ENCODE data around the gene P2RX3.
A peak's percentile ranks its signal among the peaks of the same experiment; 100 is the strongest.

P2RX3 gene

DNA sequence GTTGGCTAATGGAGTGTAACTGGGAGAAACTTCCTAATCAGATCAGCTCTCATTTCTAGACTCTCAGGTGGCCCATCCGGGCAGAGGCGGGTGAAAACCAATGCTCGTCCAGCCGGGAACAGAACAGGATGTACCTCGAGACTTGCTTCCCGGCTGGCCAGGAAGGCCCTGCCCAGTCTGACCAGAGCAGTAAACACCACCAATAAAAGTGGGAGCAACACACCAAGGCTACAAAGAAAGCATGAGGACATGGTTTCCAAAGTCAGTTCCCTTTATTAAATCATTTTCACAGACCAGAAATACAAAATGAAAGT lies 12.5 kb upstream of the P2RX3 start:
- TF ChIP-seq, protein P1, sequence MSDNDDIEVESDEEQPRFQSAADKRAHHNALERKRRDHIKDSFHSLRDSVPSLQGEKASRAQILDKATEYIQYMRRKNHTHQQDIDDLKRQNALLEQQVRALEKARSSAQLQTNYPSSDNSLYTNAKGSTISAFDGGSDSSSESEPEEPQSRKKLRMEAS (IDR thresholded peaks at IDR 0.05), result no peak
- TF ChIP-seq CEBPB (IDR thresholded peaks at IDR 0.05), result no peak

DNA sequence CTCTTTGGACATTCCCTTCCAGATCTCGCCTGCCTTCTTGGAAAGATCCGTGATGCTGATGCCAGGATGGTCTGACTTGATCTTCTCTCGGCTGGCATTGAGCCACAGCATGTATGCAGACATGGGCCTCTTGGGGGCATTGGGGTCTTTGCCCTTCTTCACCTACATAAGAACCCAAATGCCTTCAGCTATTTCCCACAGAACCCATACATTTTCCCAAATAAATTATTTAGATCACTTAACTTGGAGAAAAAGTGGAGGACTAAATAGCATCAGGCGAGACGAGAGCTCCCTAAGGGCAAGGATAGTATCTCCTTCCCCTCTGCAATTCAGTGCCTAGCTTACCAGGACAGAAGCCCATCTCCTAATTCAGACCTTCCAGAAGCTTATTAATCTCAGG lies 10.4 kb upstream of the P2RX3 start:
- TF ChIP-seq TCF12 (IDR thresholded peaks at IDR 0.05; ENCODE audit: low read depth) (no peak), EP300 (IDR thresholded peaks at IDR 0.05; ENCODE audit: borderline replicate concordance) (no peak)

DNA sequence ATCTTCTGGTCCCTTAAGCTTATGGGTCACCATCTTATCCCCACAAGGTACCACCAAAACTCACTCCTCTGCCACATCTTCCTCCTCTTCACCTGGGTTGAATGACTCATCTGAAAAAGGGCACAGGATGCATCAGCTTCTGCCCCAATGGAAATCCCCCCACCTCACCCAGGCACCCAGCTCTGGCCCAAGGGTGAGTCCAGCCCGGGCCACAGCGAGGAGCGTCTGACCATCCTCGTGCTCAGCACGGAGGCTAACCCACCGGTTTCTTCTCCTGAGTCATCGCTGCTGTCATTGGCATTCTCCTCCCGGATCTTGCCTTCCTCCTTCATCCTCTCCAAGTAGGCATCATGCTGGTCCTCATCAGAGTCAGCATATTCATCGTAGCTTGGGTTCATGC lies 8.1 kb upstream of the P2RX3 start:
- TF ChIP-seq ZBTB7A (IDR thresholded peaks at IDR 0.05; ENCODE audit: low read depth) (no peak), TCF12 (IDR thresholded peaks at IDR 0.05; ENCODE audit: low read depth) (no peak), RAD21 (IDR thresholded peaks at IDR 0.05; ENCODE audit: low read depth) (no peak), NFIC (IDR thresholded peaks at IDR 0.05) (no peak)

DNA sequence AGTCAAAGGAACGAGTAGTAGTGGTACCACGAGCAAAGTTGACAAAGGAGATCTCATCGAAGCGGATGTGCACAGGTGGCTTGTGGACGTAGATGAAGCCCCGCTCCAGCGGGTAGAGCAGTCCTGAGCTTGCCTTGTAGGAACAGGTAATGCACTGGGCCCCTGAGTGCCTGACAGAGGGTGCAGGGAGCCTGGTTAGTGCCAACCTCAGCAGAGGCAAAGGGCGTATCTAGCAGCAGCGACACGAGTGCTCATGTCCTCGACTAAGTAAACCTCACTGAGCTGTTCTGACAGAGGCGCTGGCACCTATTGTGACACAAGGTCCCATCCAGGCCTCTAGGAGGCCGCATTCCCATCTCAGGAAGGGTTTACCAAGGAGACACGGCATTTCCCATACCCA lies 6.4 kb upstream of the P2RX3 start:
- TF ChIP-seq TCF12 (IDR thresholded peaks at IDR 0.05; ENCODE audit: low read depth) (no peak), NFIC (IDR thresholded peaks at IDR 0.05) (no peak), FOXM1 (IDR thresholded peaks at IDR 0.05; ENCODE audit: borderline replicate concordance, low read depth) (no peak), ZBTB7A (IDR thresholded peaks at IDR 0.05; ENCODE audit: low read depth) (no peak), TEAD4 (IDR thresholded peaks at IDR 0.05) (no peak), CEBPB (IDR thresholded peaks at IDR 0.05) (no peak), RAD21 (IDR thresholded peaks at IDR 0.05; ENCODE audit: low read depth) (no peak), EP300 (IDR thresholded peaks at IDR 0.05; ENCODE audit: borderline replicate concordance) (no peak), CREB1 (IDR thresholded peaks at IDR 0.05; ENCODE audit: low read depth) (no peak)
- TF ChIP-seq, protein P1 (IDR thresholded peaks at IDR 0.05), result no peak
- TF ChIP-seq, protein P2, sequence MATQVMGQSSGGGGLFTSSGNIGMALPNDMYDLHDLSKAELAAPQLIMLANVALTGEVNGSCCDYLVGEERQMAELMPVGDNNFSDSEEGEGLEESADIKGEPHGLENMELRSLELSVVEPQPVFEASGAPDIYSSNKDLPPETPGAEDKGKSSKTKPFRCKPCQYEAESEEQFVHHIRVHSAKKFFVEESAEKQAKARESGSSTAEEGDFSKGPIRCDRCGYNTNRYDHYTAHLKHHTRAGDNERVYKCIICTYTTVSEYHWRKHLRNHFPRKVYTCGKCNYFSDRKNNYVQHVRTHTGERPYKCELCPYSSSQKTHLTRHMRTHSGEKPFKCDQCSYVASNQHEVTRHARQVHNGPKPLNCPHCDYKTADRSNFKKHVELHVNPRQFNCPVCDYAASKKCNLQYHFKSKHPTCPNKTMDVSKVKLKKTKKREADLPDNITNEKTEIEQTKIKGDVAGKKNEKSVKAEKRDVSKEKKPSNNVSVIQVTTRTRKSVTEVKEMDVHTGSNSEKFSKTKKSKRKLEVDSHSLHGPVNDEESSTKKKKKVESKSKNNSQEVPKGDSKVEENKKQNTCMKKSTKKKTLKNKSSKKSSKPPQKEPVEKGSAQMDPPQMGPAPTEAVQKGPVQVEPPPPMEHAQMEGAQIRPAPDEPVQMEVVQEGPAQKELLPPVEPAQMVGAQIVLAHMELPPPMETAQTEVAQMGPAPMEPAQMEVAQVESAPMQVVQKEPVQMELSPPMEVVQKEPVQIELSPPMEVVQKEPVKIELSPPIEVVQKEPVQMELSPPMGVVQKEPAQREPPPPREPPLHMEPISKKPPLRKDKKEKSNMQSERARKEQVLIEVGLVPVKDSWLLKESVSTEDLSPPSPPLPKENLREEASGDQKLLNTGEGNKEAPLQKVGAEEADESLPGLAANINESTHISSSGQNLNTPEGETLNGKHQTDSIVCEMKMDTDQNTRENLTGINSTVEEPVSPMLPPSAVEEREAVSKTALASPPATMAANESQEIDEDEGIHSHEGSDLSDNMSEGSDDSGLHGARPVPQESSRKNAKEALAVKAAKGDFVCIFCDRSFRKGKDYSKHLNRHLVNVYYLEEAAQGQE (IDR thresholded peaks at IDR 0.05; ENCODE audit: low read depth), result no peak
- TF ChIP-seq, protein P3, sequence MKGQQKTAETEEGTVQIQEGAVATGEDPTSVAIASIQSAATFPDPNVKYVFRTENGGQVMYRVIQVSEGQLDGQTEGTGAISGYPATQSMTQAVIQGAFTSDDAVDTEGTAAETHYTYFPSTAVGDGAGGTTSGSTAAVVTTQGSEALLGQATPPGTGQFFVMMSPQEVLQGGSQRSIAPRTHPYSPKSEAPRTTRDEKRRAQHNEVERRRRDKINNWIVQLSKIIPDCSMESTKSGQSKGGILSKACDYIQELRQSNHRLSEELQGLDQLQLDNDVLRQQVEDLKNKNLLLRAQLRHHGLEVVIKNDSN (IDR thresholded peaks at IDR 0.05), result no peak

DNA sequence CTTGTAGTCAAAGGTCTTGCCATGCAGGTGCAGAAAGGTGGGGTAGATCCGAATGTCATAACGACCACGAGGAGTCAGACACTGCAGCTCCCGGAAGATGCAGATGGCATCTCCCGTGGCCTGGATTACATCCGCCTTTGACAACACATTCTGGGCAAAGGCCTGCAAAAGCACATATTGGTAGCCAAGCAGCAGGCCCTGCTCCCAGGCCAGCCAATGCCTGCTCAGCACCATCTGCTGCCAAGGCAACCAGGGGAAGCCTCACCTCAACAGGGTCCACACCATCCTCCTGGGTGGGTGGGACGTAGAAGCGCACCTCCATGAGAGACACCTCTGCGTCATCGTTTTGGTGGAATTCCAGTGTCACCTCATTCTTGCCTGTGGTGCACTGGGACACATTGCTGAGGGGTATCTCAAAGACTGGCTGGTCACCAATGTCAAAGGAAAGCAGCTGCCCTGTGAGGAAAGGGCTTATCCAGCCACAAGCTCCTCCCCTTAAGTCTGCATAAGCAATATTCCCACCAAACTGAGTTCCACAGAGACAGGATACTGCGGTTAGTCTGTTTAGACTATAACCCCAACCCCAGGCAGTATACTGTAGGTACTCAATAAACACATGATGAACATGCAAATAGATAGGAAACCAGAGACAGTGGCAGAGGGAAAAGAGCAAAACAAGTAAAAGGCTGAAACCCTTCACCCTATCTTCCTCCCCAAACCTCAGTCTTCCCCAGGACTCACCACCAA lies 5.3 kb upstream of the P2RX3 start:
- TF ChIP-seq ZBTB7A (IDR thresholded peaks at IDR 0.05; ENCODE audit: low read depth) (no peak), NFIC (IDR thresholded peaks at IDR 0.05) (no peak), CEBPB (IDR thresholded peaks at IDR 0.05) (no peak), TEAD4 (IDR thresholded peaks at IDR 0.05) (no peak), RAD21 (IDR thresholded peaks at IDR 0.05; ENCODE audit: low read depth) (no peak), FOXM1 (IDR thresholded peaks at IDR 0.05; ENCODE audit: borderline replicate concordance, low read depth) (no peak), YY1 (IDR thresholded peaks at IDR 0.05; ENCODE audit: low read depth) (no peak)
- TF ChIP-seq, protein P1 (IDR thresholded peaks at IDR 0.05), result no peak
- TF ChIP-seq, protein P2 (IDR thresholded peaks at IDR 0.05; ENCODE audit: low read depth), result no peak

DNA sequence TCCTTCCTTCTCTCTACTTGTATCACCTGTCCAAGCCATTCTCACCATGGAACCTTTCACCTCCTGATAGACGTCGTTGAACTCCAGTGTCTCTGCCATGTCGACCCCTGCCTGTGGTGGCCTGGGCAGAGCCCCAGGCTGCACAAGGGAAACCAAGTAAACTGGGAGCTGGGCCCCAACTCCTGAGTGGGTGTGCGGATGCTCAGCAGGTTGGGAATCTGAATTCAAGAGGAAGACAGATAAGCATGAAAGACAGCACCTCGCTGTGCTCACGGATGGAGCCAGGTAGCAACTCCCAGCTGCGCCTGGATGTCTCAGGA lies 3.2 kb upstream of the P2RX3 start:
- TF ChIP-seq, protein P3 (IDR thresholded peaks at IDR 0.05), result no peak
- TF ChIP-seq, protein P1 (IDR thresholded peaks at IDR 0.05), result 0 out of 2 replicates have a peak, but pooled peaks have one; percentile 9

DNA sequence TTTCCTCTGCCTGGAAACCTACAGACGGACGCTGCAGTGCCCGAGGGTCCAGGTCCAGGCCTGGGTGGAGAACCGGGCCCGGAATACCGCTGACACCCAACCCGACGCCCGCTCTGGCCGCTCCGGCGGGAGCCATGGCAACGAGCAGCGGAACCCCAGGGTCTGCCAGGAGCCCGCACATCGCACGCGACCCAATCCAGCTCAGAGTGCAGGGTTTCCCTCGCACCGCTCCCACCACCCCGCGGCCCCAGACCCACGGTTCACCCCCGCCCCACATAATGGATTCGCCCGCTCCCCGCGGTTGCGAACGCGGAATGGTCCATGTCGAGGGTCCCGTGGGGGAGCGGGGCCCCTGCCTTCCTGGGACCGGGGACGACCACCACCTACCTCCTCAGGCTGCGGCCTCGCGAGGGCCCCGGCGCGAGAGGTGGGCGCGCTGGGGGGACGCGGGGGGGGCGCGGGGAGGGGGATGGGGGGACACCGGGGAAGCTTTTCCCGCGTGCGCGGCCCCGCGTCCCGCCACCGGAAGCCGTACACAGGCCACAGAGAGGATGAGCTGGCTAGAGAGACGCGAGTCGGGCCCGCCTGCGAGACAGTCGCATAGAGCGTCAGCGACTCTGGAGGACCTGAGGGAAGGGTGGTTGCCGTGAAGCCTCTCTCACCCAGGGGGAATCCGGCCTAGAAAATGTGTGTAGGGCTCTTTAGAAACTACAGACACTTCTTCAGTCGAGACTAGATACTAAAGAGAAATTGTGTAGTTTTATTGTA lies 2.6 kb upstream of the P2RX3 start, which contains the start of gene SSRP1:
Gene SSRP1, minus strand, starts transcription at position 550 of the 768 bp plus-strand sequence. CDS start 771 bp downstream, outside the sequence.
- TF ChIP-seq, protein P1 (IDR thresholded peaks at IDR 0.05), result peak; percentile 73; the same call in 1 of the 2 replicates
- no peak for TF ChIP-seq CEBPB (IDR thresholded peaks at IDR 0.05)
- TF ChIP-seq, protein P3 (IDR thresholded peaks at IDR 0.05), result no peak
- peak; percentile 83 for TF ChIP-seq TAF1 (IDR thresholded peaks at IDR 0.05; ENCODE audit: low read depth)
- TF ChIP-seq, protein P2 (IDR thresholded peaks at IDR 0.05; ENCODE audit: low read depth), result no peak
- no peak for TF ChIP-seq CREB1 (IDR thresholded peaks at IDR 0.05; ENCODE audit: low read depth)
- TF ChIP-seq YY1 (IDR thresholded peaks at IDR 0.05; ENCODE audit: low read depth), result peak; percentile 45; the same call in 1 of the 2 replicates
- TF ChIP-seq EGR1 (IDR thresholded peaks at IDR 0.05), result no peak
- TF ChIP-seq TEAD4 (IDR thresholded peaks at IDR 0.05), result no peak
- TF ChIP-seq TCF12 (IDR thresholded peaks at IDR 0.05; ENCODE audit: low read depth), result no peak
- peak; percentile 53 for TF ChIP-seq ZBTB7A (IDR thresholded peaks at IDR 0.05; ENCODE audit: low read depth)
- TF ChIP-seq EP300 (IDR thresholded peaks at IDR 0.05; ENCODE audit: borderline replicate concordance), result no peak
- TF ChIP-seq NFIC (IDR thresholded peaks at IDR 0.05), result no peak
